ENCODE data around the gene ATP2C2. TPM values are rescaled to one million over a fixed set of nuclear protein-coding genes. Genes with fewer than 3 reads are reported as not detected.

ATP2C2 gene
- total and polyA plus RNA-seq, 4 donors, result 21.3 to 96.8 (median 37.5) TPM

DNA sequence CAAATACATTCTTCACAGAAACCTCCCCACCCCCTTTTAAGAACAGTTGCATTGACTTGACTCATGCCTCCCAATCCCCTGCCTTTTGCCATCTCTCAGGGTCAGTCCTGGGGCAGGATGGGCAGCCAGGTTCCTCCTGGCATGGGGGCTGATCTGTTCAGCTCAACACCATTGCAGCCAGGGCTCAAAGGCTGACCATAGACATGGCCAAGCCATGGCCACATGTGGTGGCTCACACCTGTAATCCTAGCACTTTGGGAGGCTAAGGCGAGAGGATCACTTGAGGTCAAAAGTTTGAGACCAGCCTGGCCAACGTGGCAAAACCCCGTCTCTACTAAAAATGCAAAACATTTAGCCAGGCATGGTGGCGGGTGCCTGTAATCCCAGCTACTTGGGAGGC is 14.1 kb downstream of the ATP2C2 start:
- no peak overlapping the region for H3K27ac ChIP-seq (ENCODE audit: low read depth in 1 of 2, low read length in 1 of 2)
- H3K4me3 ChIP-seq, result no peak overlapping the region
- no peak for ATAC-seq (ENCODE audit: insufficient read depth, low FRiP score)
- WGBS, 2 donors, result 94 to 97% methylated on average over 4 of the region's 4 CpGs
- no peaks in the 10 kb centered on the region for H3K36me3 ChIP-seq (ENCODE audit: control insufficient read depth in 4 of 4, insufficient read depth in 4 of 4, low read length in 4 of 4)
- no peak overlapping the region for H3K9ac ChIP-seq (ENCODE audit: insufficient read depth in 1 of 2, low read length in 2 of 2)
- TF ChIP-seq, protein P1, sequence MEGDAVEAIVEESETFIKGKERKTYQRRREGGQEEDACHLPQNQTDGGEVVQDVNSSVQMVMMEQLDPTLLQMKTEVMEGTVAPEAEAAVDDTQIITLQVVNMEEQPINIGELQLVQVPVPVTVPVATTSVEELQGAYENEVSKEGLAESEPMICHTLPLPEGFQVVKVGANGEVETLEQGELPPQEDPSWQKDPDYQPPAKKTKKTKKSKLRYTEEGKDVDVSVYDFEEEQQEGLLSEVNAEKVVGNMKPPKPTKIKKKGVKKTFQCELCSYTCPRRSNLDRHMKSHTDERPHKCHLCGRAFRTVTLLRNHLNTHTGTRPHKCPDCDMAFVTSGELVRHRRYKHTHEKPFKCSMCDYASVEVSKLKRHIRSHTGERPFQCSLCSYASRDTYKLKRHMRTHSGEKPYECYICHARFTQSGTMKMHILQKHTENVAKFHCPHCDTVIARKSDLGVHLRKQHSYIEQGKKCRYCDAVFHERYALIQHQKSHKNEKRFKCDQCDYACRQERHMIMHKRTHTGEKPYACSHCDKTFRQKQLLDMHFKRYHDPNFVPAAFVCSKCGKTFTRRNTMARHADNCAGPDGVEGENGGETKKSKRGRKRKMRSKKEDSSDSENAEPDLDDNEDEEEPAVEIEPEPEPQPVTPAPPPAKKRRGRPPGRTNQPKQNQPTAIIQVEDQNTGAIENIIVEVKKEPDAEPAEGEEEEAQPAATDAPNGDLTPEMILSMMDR (IDR thresholded peaks at IDR 0.05; ENCODE audit: control extremely low read depth, extremely low read depth), result no peak
- peaks cover 0 to 4% (median 2%) of the 10 kb centered on the region in 4 donors for H3K9me3 ChIP-seq (ENCODE audit: control insufficient read depth in 4 of 4, insufficient read depth in 3 of 4, low read length in 3 of 4)
- no peaks in the 10 kb centered on the region for H3K27me3 ChIP-seq (ENCODE audit: control insufficient read depth in 3 of 3, insufficient read depth in 3 of 3, low read length in 2 of 3)
- DNase-seq, result no peak
- peaks cover 0 to 5% (median 0%) of the 10 kb centered on the region in 5 donors for H3K4me1 ChIP-seq (ENCODE audit: control insufficient read depth in 5 of 5, insufficient read depth in 5 of 5, low read length in 5 of 5)

DNA sequence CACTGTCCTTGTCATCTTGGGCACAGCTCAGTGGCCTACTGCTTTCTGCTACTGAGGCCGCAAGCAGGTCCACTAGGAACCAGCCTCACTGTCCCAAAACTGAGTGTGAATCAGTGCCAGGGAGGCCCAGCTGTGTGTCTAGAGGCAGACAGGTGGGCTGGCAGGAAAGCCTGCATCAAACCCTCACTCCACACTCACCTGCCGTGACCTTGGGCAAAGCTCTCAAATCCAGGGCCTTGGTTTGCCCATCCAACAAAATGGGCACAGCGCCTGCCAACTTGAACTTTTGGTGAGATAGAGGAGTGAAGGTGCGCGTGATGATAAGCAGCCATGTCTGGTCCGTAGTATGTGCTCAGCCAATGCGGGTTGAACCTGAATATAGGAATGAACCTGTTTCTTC is 14.8 kb downstream of the ATP2C2 start:
- H3K4me3 ChIP-seq, result no peak overlapping the region
- no peak overlapping the region for H3K27ac ChIP-seq (ENCODE audit: low read depth in 1 of 2, low read length in 1 of 2)
- DNase-seq, result no peak
- no peaks in the 10 kb centered on the region for H3K27me3 ChIP-seq (ENCODE audit: control insufficient read depth in 3 of 3, insufficient read depth in 3 of 3, low read length in 2 of 3)
- H3K9me3 ChIP-seq (ENCODE audit: control insufficient read depth in 4 of 4, insufficient read depth in 3 of 4, low read length in 3 of 4), result peaks cover 0 to 4% (median 2%) of the 10 kb centered on the region in 4 donors
- no peaks in the 10 kb centered on the region for H3K36me3 ChIP-seq (ENCODE audit: control insufficient read depth in 4 of 4, insufficient read depth in 4 of 4, low read length in 4 of 4)
- H3K9ac ChIP-seq (ENCODE audit: insufficient read depth in 1 of 2, low read length in 2 of 2), result no peak overlapping the region
- no peak for ATAC-seq (ENCODE audit: insufficient read depth, low FRiP score)
- 82 to 98% methylated on average over 7 of the region's 7 CpGs for WGBS, 2 donors
- TF ChIP-seq, protein P1 (IDR thresholded peaks at IDR 0.05; ENCODE audit: control extremely low read depth, extremely low read depth), result no peak
- peaks cover 0 to 5% (median 0%) of the 10 kb centered on the region in 5 donors for H3K4me1 ChIP-seq (ENCODE audit: control insufficient read depth in 5 of 5, insufficient read depth in 5 of 5, low read length in 5 of 5)

DNA sequence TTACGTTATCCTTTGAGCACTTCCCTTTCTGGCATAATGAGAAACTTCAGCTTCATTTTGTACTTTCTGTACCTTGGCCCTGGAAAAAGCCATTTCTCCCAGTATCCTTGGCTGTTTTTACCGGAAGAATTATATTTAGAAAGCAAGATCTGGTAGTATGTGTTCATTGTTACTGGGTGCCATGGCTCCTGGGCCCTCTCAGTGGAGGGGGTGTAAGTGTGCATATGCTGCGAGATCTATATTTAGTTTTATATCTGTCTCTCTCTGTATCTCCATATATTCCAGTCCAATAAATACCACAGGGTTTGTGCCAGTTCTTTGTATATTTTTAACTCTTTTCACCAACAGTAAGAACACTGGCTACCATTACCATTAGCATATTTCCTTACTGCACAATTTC is 17.7 kb downstream of the ATP2C2 start:
- H3K27ac ChIP-seq (ENCODE audit: low read depth in 1 of 2, low read length in 1 of 2), result no peak overlapping the region
- H3K4me1 ChIP-seq (ENCODE audit: control insufficient read depth in 5 of 5, insufficient read depth in 5 of 5, low read length in 5 of 5), result no peaks in the 10 kb centered on the region
- no peak for ATAC-seq (ENCODE audit: insufficient read depth, low FRiP score)
- H3K9ac ChIP-seq (ENCODE audit: insufficient read depth in 1 of 2, low read length in 2 of 2), result no peak overlapping the region
- H3K4me3 ChIP-seq, result no peak overlapping the region
- H3K27me3 ChIP-seq (ENCODE audit: control insufficient read depth in 3 of 3, insufficient read depth in 3 of 3, low read length in 2 of 3), result no peaks in the 10 kb centered on the region
- DNase-seq, result no peak
- peaks cover 0 to 4% (median 2%) of the 10 kb centered on the region in 4 donors for H3K9me3 ChIP-seq (ENCODE audit: control insufficient read depth in 4 of 4, insufficient read depth in 3 of 4, low read length in 3 of 4)
- no peaks in the 10 kb centered on the region for H3K36me3 ChIP-seq (ENCODE audit: control insufficient read depth in 4 of 4, insufficient read depth in 4 of 4, low read length in 4 of 4)
- WGBS, 2 donors, result 86 to 95% methylated on average over 3 of the region's 3 CpGs
- TF ChIP-seq, protein P1 (IDR thresholded peaks at IDR 0.05; ENCODE audit: control extremely low read depth, extremely low read depth), result no peak

DNA sequence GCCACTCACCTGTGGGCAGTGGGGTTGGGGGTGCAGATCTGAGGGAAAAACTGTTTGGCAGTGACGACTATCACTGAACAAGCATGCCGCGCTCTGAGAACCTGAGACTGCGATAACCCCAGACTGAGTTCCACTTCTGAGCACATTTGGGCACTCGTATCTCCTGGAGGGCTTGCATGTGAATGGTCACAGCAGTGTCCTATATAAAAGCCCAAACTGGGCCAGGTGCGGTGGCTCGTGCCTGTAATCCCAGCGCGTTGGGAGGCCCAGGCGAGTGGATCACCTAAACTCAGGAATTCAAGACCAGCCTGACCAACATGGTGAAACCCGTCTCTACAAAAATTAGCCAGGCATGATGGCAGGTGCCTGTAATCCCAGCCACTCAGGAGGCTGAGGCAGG is 18.7 kb downstream of the ATP2C2 start:
- Histone ChIP-seq H3K4me3 (no peak overlapping the region), H3K9me3 (ENCODE audit: control insufficient read depth in 4 of 4, insufficient read depth in 3 of 4, low read length in 3 of 4) (peaks cover 0 to 4% (median 2%) of the 10 kb centered on the region in 4 donors), H3K4me1 (ENCODE audit: control insufficient read depth in 5 of 5, insufficient read depth in 5 of 5, low read length in 5 of 5) (peaks cover 0 to 4% (median 0%) of the 10 kb centered on the region in 5 donors), H3K27me3 (ENCODE audit: control insufficient read depth in 3 of 3, insufficient read depth in 3 of 3, low read length in 2 of 3) (no peaks in the 10 kb centered on the region), H3K27ac (ENCODE audit: low read depth in 1 of 2, low read length in 1 of 2) (no peak overlapping the region), H3K9ac (ENCODE audit: insufficient read depth in 1 of 2, low read length in 2 of 2) (no peak overlapping the region), H3K36me3 (ENCODE audit: control insufficient read depth in 4 of 4, insufficient read depth in 4 of 4, low read length in 4 of 4) (no peaks in the 10 kb centered on the region)
- no peak for DNase-seq
- TF ChIP-seq, protein P1 (IDR thresholded peaks at IDR 0.05; ENCODE audit: control extremely low read depth, extremely low read depth), result no peak
- 92 to 97% methylated on average over 11 of the region's 11 CpGs for WGBS, 2 donors
- no peak for ATAC-seq (ENCODE audit: insufficient read depth, low FRiP score)
